Activated T-cell treated with anti-CD3 and anti-CD28 coated beads for 24 hours (primary cell): ENCODE data around the gene PAX5.

Experiments used
- DNase-seq: peaks from one replicate; pipeline ENCODE4 v3.0.0-alpha.2; 2020; ENCODE audit warnings: low read depth

Gene PAX5

DNA sequence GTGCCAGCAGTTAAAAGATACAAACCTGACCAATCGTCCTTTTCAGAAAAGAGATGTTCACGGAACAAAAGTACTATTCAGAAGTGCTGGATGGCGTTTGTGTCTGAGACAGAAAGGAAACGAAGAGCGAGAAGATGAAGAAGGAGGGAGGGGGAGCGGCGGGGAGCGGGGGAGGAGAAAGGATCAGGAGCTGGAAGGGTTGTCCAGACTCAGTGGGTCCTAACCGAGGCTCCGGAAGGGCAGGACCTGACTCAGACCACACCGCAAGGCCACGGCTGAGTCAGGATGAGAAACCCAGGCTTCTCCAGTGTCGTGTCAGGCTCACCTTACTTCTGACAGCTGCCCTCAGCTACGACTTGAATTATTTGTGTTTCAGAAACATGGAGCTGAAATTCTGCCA, 46.2 kb downstream of the PAX5 start:
- DNase-seq: no peak

DNA sequence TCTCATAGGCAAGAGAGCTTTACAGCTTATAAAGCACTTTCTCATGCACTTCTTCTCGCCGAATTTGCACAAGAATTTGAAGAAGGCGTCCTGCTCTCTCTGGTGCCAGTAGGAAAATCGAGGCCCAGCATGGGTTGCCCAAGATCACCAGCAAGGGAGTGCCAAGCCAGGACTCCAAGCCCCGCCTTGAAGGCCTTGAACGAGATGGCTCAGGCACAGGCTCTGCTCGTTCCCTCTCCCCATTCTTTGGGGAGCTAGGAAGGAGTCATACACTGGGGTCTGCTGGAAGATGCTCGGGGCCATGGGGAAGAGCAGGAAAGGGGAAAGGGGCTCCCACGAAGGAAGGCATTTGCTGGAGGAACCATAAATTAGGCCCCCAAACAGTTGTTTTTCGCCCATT, 46.7 kb downstream of the PAX5 start:
- no peak for DNase-seq

DNA sequence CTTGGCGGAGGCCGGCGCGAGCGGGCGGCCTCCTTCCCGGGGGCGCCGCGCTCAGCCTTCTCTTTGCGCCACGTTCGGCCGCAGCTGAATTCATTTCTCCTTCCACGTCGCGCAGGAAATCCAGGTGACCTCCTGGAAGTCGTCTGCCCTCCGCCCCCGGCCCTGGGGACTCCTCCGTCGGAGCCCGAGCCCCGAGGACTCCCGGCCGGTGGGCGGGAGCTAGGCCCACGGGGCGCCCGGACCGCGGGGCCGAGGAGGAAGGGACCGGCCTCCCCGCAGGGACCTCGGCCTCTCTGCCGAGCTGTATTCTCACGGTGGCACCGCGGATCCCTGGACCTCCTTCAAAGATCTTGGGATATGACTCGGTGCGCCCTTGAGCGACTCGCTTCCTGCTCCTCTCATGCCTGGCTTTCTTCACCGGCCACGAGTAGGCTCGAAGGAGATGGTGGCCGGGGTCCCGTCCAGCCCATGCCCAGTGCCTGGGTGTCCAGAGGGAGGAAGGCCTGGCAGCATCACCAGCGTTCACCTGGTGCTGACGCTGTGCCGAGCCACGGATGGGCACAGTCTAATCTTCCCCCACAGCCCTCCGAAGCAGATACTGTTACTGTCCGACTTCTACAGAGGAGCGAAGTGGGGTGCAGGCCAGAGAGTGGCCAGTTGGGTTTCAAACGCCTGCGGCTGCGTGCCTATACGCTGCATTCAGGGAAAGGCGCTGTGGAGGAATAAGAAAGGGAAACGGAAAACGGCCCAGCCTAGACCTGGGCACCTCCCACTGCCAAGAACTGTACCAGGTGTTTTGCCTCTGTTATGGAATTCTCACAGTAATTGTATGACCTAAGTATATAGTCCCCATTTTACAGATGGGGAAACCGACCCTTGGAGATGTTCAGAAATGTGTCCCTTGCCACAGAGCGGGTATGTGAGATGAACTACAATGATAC, 47.3 kb downstream of the PAX5 start:
- DNase-seq: no peak

DNA sequence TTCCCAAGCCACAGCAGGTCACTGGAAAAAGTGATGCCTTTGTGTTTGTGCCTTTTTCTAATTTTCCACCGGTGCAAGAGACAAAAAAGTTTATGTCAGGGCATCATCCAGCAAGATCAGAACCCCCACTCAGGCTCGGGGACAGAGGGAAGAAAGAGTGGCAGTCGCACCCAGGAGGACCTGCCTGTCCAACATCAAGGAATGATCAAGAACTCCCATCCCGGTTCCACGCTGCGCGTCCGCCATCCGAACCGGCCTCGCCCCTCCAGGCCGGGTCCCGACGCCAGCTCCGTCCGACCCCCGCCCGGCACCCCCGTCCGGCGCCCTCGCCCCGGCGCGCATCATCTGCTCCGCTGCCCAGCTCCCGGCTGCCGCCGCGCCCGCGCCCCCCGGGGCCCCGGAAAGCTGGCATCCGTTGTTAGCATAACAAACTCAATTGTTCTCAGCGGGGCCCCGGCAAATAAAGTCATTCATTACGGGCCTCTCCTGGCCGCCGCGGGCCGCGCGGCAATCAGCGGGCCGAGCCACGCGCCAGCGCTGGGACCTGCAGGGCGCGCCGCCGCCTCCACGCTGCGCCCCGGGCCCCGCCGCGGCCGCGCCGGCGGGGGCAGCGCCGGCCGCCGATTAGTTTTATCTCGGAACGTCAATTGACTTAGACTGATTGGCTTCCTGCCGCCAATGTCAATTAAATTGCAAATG, 48.1 kb downstream of the PAX5 start:
- no peak for DNase-seq

DNA sequence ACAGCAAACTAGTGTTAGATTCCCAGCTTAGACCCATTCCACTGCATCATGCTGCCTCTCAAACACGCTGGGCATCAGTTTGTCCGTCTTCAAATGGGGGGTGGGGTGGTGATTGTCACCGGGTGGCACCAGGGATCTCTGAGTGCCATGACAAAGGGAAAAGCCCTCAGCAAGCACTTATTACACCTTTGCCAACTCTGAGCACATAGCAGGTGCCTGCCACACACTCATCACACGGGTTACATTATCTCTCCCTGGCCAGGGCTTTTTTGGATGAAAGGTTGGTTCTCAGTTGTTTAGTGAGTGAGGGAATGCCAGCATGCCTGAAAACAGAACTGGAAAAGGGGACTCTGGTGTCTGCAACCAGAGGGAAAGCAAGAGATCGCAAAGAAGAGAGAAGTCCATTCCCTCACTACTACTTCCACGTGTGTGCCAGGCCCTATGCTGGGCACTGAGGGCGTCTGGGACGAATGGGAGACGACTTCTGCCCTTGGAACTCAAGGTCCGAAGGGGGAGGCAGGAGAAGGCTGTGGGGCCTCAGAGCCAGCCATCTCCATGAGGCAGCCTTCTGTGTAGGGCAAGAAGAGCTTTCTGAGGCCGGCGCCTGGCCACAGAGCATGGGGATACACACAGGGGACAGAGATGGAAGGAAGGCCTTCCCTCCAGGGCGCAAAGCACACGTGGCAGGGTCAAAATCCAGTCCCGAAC, 48.9 kb downstream of the PAX5 start:
- DNase-seq: no peak

DNA sequence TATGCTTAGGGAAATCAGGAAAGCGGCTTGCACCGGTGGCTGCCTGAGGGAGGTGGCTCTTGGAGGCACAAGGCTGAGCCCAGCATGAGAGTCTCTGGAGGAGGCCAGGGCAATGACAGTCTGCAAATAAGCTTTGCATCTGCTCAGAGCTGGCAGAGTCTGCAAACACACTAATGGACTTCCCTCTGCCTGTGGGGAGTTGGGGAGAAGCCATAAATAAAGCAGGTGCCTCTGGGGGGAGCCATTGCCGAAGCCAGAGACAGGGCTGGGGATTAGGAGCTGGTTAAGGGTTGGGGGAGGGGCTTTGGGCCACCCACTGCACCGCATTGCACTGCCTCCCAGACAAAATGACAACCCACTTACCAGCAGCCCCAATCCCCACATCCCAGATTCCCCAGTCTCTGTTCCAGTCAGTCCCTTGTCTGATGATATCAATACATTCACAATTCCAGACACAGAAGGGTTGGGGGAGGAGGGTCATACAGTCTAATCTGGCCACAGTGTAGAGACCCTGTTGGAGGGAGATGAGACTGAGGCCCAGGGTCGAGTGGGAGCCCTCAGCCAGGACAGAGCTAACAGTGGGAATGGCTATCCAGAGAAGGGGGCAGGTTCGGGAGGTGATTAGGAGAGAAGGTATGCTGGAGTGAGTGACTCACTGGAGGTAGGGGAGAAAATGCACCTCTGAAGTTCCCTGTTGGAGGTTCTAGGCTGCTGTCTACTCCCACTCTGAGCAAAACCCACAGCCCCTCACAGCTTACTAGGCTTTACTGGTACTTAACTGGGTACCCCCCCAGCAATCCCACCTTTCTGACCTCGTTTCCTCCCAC, 53.7 kb downstream of the PAX5 start:
- DNase-seq: no peak

DNA sequence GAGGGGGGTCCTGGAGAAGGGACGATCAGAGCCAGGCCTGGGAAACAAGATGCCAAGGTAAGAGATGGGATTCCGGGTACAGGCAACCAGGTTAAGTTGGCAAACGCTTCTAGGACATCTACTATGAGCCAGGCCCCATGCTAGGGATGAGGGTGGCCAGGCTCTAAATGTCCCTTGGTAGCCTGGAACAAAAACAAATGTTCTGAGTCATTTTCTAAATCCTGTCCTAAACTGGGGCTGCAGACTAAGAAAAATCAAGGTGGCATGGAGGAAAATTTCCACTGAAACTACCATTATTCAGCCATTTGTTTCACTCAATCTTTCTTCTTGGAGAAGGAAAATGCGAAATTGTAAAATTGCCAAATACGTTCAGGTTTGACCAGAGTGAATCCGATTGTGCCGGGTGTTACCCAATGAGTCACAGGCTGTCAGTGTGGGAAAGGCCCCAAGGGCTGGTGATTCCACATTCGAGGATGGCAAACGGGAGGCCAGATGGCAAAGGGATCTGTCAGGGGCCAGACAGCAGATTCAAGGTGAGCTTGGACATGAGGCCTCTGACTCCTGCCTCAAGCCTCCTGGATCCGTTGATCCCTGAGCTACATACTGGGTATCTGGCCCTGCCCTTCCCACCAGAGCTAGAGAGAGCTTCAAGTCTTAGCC, 57.6 kb downstream of the PAX5 start:
- DNase-seq: no peak

DNA sequence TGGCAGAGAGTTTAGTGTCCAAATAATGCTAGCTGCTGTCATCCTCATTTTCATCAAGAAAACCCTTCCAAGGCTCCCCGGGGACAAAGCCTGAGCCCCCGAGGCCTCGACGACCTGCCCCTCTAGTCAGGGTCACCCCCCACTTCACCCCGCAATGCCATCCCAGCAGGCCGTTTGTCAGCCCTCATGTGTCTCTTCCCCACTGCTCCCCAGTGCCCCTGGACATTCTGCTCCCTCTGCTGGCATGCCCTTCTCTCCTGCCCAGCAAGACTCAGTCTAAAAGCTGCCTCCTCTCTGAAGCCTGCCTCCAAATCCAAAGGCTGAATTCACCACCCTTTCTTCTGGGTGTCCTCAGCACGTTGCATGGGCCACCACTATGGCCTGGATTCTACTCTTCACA, 59.3 kb downstream of the PAX5 start:
- no peak for DNase-seq

DNA sequence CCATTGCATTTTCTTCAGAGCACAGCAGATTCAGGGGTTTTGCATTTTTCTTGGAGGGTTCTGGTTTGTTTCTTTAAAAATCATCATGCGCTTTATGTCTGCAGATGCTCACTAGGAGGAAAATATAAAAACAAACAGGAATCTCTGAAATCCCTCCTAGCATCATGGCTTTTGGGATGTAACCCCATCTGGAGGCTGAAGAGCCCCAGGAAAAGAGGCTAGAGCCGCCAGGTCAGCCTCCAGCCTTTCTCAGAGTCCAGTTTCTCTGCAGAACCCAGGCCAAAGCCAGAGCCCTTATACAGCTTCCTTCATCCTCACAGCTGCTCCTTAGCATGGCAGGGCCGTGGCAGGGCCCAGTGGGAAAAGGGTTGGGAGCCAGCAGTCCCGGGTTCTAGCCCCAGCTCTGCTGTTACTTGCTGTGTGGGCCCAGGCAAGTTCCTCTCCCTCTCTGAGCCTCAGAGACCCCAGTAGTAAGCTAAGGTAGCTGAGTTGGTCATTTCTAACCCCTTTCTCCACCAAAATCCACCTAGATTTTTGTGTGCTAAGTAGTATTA, 62.1 kb downstream of the PAX5 start:
- no peak for DNase-seq

DNA sequence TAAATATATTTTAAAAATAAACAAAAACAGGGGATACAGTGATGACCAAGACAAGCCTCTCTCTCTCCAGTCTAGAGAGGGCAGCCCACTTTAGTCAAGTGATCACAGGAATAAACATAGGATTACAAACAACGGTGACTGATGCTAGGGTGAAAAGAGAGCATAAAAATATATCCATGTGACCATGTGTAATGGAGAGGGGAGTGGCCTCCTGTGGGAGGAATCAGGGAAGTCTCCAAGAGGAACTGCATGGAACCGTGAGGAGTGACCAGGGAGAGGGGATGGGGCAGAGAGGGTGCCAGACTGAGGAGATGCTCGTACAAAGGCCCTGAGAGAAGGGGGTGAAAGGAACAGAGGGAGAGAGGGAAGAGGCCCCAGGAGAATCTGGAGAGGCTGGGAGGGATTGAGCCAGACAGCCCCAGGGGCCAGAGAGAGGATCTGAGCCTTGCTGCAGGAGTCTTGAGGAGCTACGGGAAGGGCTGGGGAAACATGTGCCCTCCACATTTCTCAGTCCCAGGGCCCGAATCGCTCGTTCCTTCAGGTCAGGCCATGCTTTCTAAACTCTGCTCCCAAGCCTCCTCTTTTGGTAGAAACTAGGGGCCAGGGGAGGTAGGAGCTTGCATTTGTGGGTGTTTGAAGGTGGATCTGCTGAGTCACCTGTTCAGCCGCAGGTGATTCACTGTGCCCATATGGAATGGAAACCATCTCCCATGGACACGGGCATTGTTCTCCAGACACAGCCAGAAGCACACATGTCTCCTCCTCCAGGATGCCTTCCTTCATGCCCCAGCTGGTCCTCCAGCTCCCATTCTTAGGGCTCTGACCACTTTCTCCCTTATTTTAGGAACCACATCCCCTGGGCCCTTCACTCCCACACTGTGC, 63.8 kb downstream of the PAX5 start:
- DNase-seq: no peak

DNA sequence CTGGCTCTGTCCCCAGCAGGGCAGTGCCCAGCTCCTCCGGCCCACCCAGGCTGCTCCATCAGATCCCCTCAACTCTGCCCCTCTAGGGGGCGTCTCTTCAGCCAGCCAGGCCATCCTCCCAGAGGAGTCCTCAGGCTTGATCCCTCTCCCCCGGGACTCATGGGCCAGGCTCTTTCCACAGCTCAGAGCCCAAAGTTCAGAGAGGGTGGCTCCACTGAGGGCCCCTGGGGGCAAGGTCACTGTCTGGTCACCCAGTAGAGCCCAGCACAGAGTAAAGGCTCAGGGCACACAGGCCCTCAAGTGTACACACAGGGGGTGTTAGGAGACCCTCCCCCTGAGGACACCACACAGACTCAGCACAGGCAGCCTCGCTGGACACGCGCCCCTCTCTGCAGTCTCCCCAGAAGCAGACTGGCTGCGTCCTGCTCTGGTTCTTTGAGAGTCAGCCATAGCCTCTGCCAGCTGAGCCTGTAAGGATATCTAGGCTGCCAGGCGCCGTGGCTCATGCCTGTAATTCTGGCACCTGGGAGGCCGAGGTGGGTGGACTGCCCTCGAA, 64.8 kb downstream of the PAX5 start:
- DNase-seq: no peak

DNA sequence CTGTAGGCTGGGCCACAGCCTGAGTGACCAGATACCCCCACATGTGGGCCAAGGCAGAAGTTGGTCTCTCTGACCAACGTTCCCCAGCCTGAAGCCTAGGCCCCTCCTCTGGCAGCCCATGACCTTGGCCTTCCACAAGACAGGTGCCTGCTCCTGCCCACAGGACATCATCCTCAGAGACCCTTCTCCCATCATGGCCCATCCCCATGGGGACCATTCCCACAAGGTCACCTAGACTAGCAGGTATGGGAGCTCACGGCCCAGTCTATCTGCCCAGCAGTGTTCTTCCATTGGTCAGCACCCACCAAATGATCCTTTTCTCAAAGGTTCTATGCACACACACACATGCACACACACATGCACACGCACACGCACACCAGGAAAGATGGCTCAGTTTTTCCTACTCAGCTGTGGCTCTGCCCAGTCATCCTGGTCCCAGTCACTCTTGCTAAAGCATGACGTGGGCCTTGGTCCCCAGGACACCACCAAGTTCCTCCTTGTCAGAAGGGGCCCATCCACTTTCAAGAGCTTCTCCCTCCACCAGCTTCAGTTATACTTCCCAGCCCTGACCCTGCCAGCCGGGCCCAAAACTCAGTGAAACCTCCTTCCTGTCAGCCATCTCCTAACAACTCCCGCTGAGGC, 65.4 kb downstream of the PAX5 start:
- DNase-seq: no peak

DNA sequence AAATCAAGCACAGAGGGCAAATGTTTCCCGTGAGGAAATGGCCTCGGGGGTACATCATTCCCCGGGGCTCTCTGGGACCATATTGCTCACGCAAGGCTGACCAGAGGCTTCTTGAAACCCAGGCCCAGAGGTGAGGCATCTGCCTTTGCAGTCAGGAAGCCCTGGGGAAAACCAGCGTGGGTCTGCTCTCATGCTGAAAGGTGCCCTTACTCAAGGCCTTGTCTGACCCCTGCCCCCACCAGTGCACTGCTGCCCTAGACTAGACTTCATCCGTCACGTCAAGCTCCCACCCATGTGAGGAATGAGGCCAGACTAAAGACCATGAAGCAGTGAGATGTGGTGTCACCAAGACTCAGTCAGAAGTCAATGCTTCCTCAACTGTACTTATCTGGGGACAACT, 66.1 kb downstream of the PAX5 start:
- DNase-seq: no peak

DNA sequence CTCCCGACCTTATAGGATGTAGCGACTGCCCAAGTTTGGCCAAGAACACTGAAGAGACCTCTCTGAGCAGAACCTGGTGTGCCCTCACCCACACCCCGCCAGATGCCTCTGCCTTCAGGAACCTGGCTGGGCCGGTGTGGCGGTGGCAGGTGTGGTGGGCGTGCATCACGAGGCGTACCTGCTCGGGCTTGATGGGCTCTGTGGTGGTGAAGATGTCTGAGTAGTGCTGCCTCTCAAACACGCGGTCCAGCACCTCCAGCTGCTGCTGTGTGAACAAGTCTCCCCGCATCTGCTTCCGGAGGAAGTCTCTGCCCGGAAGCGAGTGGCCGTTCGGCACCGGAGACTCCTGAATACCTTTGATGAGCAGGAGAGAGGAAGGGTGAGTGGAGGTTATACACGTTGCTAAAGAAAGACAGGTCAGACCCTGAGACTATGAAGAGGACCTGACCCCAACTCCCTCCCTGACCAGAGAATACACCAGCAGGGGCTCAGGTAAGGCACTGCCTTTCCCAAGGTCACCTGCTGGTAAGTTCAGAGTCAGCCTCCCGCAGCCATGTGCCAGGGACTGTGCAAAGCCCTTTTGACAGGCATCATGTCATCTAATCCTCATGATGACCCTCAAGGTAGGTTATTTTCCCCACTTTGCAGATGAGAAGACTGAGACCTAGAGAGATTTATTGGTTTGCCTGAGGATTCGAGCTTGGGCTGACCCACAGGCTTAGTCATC, 67.5 kb downstream of the PAX5 start:
- no peak for DNase-seq

DNA sequence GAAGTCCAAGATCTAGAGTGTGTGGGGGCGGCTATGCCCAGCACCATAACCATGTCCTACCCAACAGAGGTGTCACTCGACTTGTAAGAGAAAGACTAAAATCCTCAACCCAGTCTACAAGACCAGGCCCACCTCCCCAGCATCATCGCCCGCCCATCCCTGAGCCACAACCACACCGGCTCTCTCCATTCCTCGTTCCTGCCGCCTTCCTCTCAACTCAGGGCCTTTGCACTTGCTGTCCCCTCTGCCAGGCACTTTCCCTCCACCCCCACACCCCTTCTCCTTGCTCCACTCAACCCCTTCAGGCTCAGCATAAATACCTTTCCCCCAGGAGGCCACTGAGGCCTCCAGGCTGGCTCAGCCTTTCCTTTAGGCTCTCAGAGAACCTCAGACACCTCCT, 69.3 kb downstream of the PAX5 start:
- DNase-seq: no peak

DNA sequence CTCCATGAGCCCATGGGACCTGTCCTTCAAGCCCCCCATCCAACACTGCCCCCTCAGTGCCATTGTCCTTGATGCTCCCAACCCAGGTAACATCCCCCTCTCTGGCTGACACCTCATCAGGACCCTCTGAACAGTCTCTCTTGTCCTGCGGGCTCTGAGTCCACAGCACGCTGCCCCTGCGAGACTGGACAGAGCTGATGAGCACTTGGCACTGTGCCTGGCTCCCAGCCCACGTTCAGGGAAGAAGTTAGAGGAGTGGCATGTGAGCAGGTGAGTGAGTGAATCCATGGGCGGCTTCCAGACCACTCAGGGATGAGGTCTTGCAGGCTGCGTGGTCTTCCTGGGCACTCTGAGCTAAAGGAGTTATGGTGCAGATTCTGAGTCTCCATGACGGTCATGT, 70.7 kb downstream of the PAX5 start:
- DNase-seq: no peak

DNA sequence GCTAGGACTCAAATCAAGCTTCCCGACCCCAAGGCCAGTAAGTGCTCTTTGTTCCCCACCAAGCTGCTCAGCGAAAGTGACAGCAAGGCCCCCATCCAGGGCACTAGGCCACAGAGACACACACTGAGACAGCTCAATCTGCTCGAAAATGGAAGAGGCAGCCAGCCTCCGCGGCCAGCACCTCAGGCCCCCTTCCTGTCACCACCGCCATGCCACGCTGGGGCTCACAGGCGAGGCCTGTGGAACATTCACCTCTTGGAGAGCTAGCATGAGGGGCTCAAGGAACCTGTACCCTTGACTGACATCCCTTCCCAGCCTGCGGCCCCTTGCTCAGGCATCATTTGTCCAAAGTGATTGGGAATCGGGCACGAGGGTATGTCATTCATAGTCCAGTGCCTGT, 71.4 kb downstream of the PAX5 start:
- no peak for DNase-seq

DNA sequence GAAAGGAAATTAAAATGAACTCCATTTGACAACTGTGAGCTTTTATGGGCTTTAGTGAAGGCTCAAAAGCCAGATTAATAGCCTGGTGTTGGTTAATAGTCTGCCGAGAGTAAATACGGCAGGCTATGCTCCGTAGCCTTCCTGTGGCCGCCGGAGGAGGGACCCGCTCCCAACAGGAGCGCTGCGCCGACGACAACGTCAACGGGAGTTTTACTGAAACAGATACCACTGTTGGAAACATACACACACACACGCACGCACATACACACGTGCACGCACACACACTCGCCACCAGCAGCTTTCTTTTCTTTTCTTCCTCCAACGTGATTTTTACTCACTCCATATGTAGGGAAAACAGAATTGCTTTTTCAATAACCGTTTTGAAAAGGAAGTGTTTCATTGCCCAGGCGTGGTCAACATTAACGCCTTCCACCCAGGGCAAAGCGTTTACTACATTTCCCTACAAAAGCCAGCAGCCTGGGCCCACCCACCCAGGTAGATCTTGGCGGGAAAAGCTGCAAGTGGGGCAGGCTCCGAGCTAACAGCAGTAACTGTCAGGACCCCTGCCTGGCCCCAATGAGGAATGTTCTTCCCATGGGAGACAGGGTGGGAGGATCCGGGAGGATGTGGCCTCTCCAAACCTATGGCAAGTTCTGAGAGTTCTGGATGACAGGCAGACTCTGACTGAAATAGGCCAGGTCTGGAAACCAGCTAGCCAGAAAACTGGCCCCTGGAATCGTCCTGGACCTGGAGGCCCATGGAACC, 72.3 kb downstream of the PAX5 start:
- no peak for DNase-seq
